IMR-90 (cell line): Measurements from ENCODE around the gene SRRM2. TPM values are rescaled to one million over a fixed set of nuclear protein-coding genes. Genes with fewer than 3 reads are reported as not detected.

Experiments
- ATAC-seq: fragments of 200-7000 bp; cut with Tn5 transposase; 2 replicates; pipeline ENCODE4 v1.9.1; 2020; ENCODE audit warnings: low read depth, mild to moderate bottlenecking, moderate library complexity
- BruUV-seq: library from RNA; stranded (reverse); fragments of 400-500 nt; replicated peaks from 2 replicates; lab custom pipeline; 2021; lab: Mats Ljungman, UMichigan
- CTCF ChIA-PET: fragments of 300-600 bp; formaldehyde crosslinking; extraction: SDS; loops from one replicate; lab custom pipeline; 2021; ENCODE audit warnings: antibody characterized with exemption; lab: Yijun Ruan, JAX
- POLR2A ChIA-PET: fragments of 300-600 bp; sonication (Branson Sonifier 250); formaldehyde crosslinking; loops from one replicate; lab custom pipeline; 2022; ENCODE audit warnings: antibody characterized with exemption; ENCODE audit not compliant: unreplicated experiment; lab: Charles Lee
- DNase-seq: peaks from one replicate; pipeline ENCODE4 v3.0.0; 2013
- H2AFZ ChIP-seq: replicated peaks from 2 replicates; pipeline ENCODE3; 2013; ENCODE audit warnings: low read length, mild to moderate bottlenecking; ENCODE audit not compliant: poor library complexity
- H2AK5ac ChIP-seq: 2 replicates; pipeline ENCODE4 v1.6.1; 2013; ENCODE audit warnings: low read depth, low read length, inconsistent platforms
- H2AK9ac ChIP-seq: replicated peaks from 2 replicates; pipeline ENCODE3; 2013; ENCODE audit warnings: mild to moderate bottlenecking, low read depth, low read length, moderate library complexity; ENCODE audit not compliant: poor library complexity
- H2BK120ac ChIP-seq: 2 replicates; pipeline ENCODE4 v1.6.1; 2013; ENCODE audit warnings: low read depth, low read length, inconsistent platforms
- H2BK15ac ChIP-seq: 3 replicates; pipeline ENCODE4 v1.6.1; 2013; ENCODE audit warnings: low read depth, low read length, inconsistent platforms
- H2BK20ac ChIP-seq: 2 replicates; pipeline ENCODE4 v1.6.1; 2013; ENCODE audit warnings: low read depth, mild to moderate bottlenecking, inconsistent platforms, low read length, moderate library complexity
- H2BK5ac ChIP-seq: 2 replicates; pipeline ENCODE4 v1.6.1; 2013; ENCODE audit warnings: mild to moderate bottlenecking, low read depth, low read length, inconsistent platforms; ENCODE audit not compliant: poor library complexity, severe bottlenecking
- H3K14ac ChIP-seq: replicated peaks from 2 replicates; pipeline ENCODE4 v1.6.1; 2013; ENCODE audit warnings: low read depth, low read length, inconsistent platforms
- H3K18ac ChIP-seq: 2 replicates; pipeline ENCODE4 v1.6.1; 2013; ENCODE audit warnings: low read depth, low read length, control low read depth
- H3K23ac ChIP-seq: 2 replicates; pipeline ENCODE4 v1.6.1; 2013; ENCODE audit warnings: low read depth, low read length, inconsistent platforms
- H3K27ac ChIP-seq: 2 replicates; pipeline ENCODE4 v1.5.1; 2013; ENCODE audit warnings: mild to moderate bottlenecking, control low read depth, low read length; ENCODE audit not compliant: insufficient read depth
- H3K27me3 ChIP-seq: 2 replicates; pipeline ENCODE4 v1.6.1; 2013; ENCODE audit warnings: low read length; ENCODE audit not compliant: control insufficient read depth, insufficient read depth
- H3K36me3 ChIP-seq: 2 replicates; pipeline ENCODE4 v1.6.1; 2013; ENCODE audit warnings: low read length, mixed read lengths; ENCODE audit not compliant: control insufficient read depth, insufficient read depth
- H3K4ac ChIP-seq: 2 replicates; pipeline ENCODE4 v1.6.1; 2013; ENCODE audit warnings: low read depth, low read length, inconsistent platforms
- H3K4me1 ChIP-seq: 2 replicates; pipeline ENCODE4 v1.6.1; 2013; ENCODE audit warnings: low read length, mixed read lengths; ENCODE audit not compliant: control insufficient read depth, insufficient read depth
- H3K4me2 ChIP-seq: 2 replicates; pipeline ENCODE4 v1.6.1; 2013; ENCODE audit warnings: low read depth, mild to moderate bottlenecking, control low read depth, low read length, moderate library complexity
- H3K4me3 ChIP-seq: 2 replicates; pipeline ENCODE4 v1.5.1; 2013; ENCODE audit warnings: low read depth, mild to moderate bottlenecking, control low read depth, low read length, moderate library complexity; ENCODE audit not compliant: insufficient read depth
- H3K56ac ChIP-seq: 2 replicates; pipeline ENCODE4 v1.6.1; 2013; ENCODE audit warnings: low read length, inconsistent platforms; ENCODE audit not compliant: insufficient read depth; ENCODE audit errors: extremely low read depth
- H3K79me1 ChIP-seq, 2 experiments: 2 replicates each; pipeline ENCODE4 v1.6.1; 2013; ENCODE audit warnings: low read length in 2 of 2, inconsistent platforms in 1 of 2, low read depth in 1 of 2
- H3K9ac ChIP-seq: 2 replicates; pipeline ENCODE4 v1.6.1; 2013; ENCODE audit warnings: low read depth, low read length, control low read depth
- H3K9me1 ChIP-seq: 2 replicates; pipeline ENCODE4 v1.6.1; 2013; ENCODE audit warnings: low read length, inconsistent platforms; ENCODE audit not compliant: insufficient read depth
- H3K9me3 ChIP-seq: 2 replicates; pipeline ENCODE4 v1.6.1; 2013; ENCODE audit warnings: low read length; ENCODE audit not compliant: control insufficient read depth, insufficient read depth
- H4K20me1 ChIP-seq: 2 replicates; pipeline ENCODE4 v1.6.1; 2013; ENCODE audit warnings: low read length, inconsistent platforms; ENCODE audit not compliant: insufficient read depth
- H4K5ac ChIP-seq: 2 replicates; pipeline ENCODE4 v1.6.1; 2013; ENCODE audit warnings: mild to moderate bottlenecking, low read depth, low read length, control low read depth
- H4K8ac ChIP-seq, 2 experiments: 2 replicates each; pipeline ENCODE4 v1.6.1; 2013; ENCODE audit warnings: low read depth in 2 of 2, low read length in 2 of 2, control low read depth in 1 of 2, inconsistent platforms in 1 of 2
- H4K91ac ChIP-seq: 2 replicates; pipeline ENCODE4 v1.6.1; 2013; ENCODE audit warnings: low read depth, low read length, inconsistent platforms; ENCODE audit not compliant: insufficient read depth
- CHD1 ChIP-seq: IDR thresholded peaks from 2 replicates; pipeline ENCODE4 v1.6.1; 2012; ENCODE audit warnings: low read depth, low read length, improper control_type of control experiment
- ELK1 ChIP-seq: fragments of 150-350 bp; IDR thresholded peaks from 2 replicates; pipeline ENCODE4 v1.6.1; 2016; ENCODE audit warnings: low read depth, mild to moderate bottlenecking, low read length, moderate library complexity, borderline replicate concordance
- FOS ChIP-seq: fragments of 150-350 bp; IDR thresholded peaks from 2 replicates; pipeline ENCODE4 v1.6.1; 2016; ENCODE audit warnings: low read depth, low read length
- MXI1 ChIP-seq: IDR thresholded peaks from 2 replicates; pipeline ENCODE4 v1.6.1; 2012; ENCODE audit warnings: low read depth, mild to moderate bottlenecking, low read length, moderate library complexity, borderline replicate concordance
- POLR2A ChIP-seq: IDR thresholded peaks from 2 replicates; pipeline ENCODE4 v1.6.1; 2012; ENCODE audit warnings: mild to moderate bottlenecking, low read depth, low read length
- RCOR1 ChIP-seq: IDR thresholded peaks from 2 replicates; pipeline ENCODE4 v1.6.1; 2012; ENCODE audit warnings: mild to moderate bottlenecking, low read length, improper control_type of control experiment; ENCODE audit not compliant: insufficient replicate concordance
- SMC3 ChIP-seq: fragments of 150-350 bp; IDR thresholded peaks from 2 replicates; pipeline ENCODE4 v1.6.1; 2016; ENCODE audit warnings: low read depth, mild to moderate bottlenecking, antibody characterized with exemption, low read length, moderate library complexity
- WGBS, 2 experiments: methylation state at CpG; one replicate each; pipeline versions ENCODE4 v1.1.5 to v1.1.7; 2013; ENCODE audit warnings: missing lambda C conversion rate in 2 of 2; ENCODE audit not compliant: insufficient read length in 1 of 2; ENCODE audit errors: extremely low coverage in 2 of 2; 5-methylcytosine and 5-hydroxymethylcytosine counted together
- dilution Hi-C: fragments of 300-500 bp; cut with HindIII; formaldehyde crosslinking; loops from one replicate; pipeline ENCODE4 v1.14.3; 2018; ENCODE audit warnings: low sequenced_read_pairs; ENCODE audit not compliant: unreplicated experiment
- in situ Hi-C: fragments of 300-500 bp; cut with MboI; formaldehyde crosslinking; loops from 3 replicates; pipeline ENCODE4 v1.14.3; 2019; ENCODE audit warnings: low sequenced_read_pairs, inconsistent platforms, mixed read lengths
- intact Hi-C: fragments of 100-400 bp; cut with micrococcal nuclease; formaldehyde crosslinking; loops from 2 replicates; pipeline ENCODE4 v1.10.0; 2022
- polyA plus RNA-seq, 3 experiments: library from polyadenylated mRNA; depleted of rRNA; stranded (reverse); fragments of >200 nt; gene quantifications; 2 replicates each; pipeline ENCODE4 v1.2.3, GENCODE V29; 2012; ENCODE audit warnings: low replicate concordance in 1 of 3
- total RNA-seq: library from RNA; depleted of rRNA; stranded (reverse); fragments of >200 nt; gene quantifications from 2 replicates; pipeline ENCODE4 v1.2.3, GENCODE V29; 2012

SRRM2 gene
- total and polyA plus RNA-seq, 2 of the 4 experiments (the other 2 are of a cell fraction), result 20.3 to 300 TPM

GRCh38 chr16:2739625-2740430 is 12.6 kb upstream of the SRRM2 start:
- Histone ChIP-seq H2BK20ac (no peak overlapping the region), H3K4me1 (no peaks in the 10 kb centered on the region), H2AK5ac (no peak overlapping the region), H2BK120ac (no peak overlapping the region), H2BK15ac (no peak overlapping the region), H4K91ac (no peak overlapping the region), H3K79me1 (no peaks in the 10 kb centered on the region), H3K56ac (no peak overlapping the region), H2BK5ac (no peak overlapping the region), H3K18ac (no peak overlapping the region), H3K27me3 (no peaks in the 10 kb centered on the region; the same call in 1 of the 2 replicates), H3K23ac (no peak overlapping the region), H3K4ac (no peak overlapping the region), H3K4me2 (no peak overlapping the region), H3K9me1 (no peaks in the 10 kb centered on the region), H2AFZ (peak overlapping the region; percentile 43), H3K4me3 (no peak overlapping the region), H3K36me3 (no peaks in the 10 kb centered on the region), H4K5ac (no peak overlapping the region), H3K9ac (no peak overlapping the region), H3K14ac (no peak overlapping the region), H4K8ac (no peak overlapping the region), H2AK9ac (peak overlapping the region; percentile 65), H3K9me3 (no peaks in the 10 kb centered on the region), H3K27ac (no peak overlapping the region), H4K20me1 (no peaks in the 10 kb centered on the region)
- WGBS, 2 experiments, result 36% methylated on average over 3 of the region's 8 CpGs; no CpG with 5 or more reads in 1 of the 2 experiments
- ATAC-seq, result 0 out of 2 replicates have a peak, but pooled peaks have one; percentile 25
- CTCF ChIA-PET, result no interaction called here
- dilution Hi-C loops, result no loop called here
- in situ Hi-C loops, result no loop called here
- intact Hi-C loops, result no loop called here
- no peak for DNase-seq
- POLR2A ChIA-PET, result interaction anchor here (1.3 kb wide), 1 partner anchor 12 kb away, joined by 4 read pairs; no protein-coding TSS in a partner anchor
- BruUV-seq, result no TSS peak
- TF ChIP-seq MXI1 (no peak), RCOR1 (no peak), POLR2A (no peak), CHD1 (no peak), SMC3 (no peak), ELK1 (no peak), FOS (no peak)
